Upper lobe of left lung (tissue), 6 donors: ENCODE measurements around the gene ACSM3. TPM values are rescaled to one million over a fixed set of nuclear protein-coding genes. Genes with fewer than 3 reads are reported as not detected.

ENCODE experiments used
- ATAC-seq, 2 donors: fragments of 200-7000 bp; cut with Tn5 transposase; one replicate each; pipeline ENCODE4 v1.9.1; 2022; ENCODE audit warnings: mild to moderate bottlenecking in 2 of 2, moderate library complexity in 2 of 2; ENCODE audit not compliant: low FRiP score in 2 of 2
- DNase-seq, 2 donors: peaks; one replicate each; pipeline ENCODE4 v3.0.0-alpha.2; 2019 to 2020
- H3K27ac ChIP-seq, 4 donors: fragments of 200-600 bp; sonication (generic); one replicate each; pipeline ENCODE4 v1.5.1; 2016 to 2019
- H3K27me3 ChIP-seq, 4 donors: fragments of 200-600 bp; sonication (generic); one replicate each; pipeline ENCODE4 v1.5.1; 2017 to 2019
- H3K36me3 ChIP-seq, 4 donors: fragments of 200-600 bp; sonication (generic); one replicate each; pipeline ENCODE4 v1.5.1; 2016 to 2019
- H3K4me1 ChIP-seq, 4 donors: fragments of 200-600 bp; sonication (generic); one replicate each; pipeline ENCODE4 v1.5.1; 2018 to 2019
- H3K4me3 ChIP-seq, 4 donors: fragments of 200-600 bp; sonication (generic); one replicate each; pipeline ENCODE4 v1.5.1; 2017 to 2019; ENCODE audit warnings: mild to moderate bottlenecking in 2 of 4, moderate library complexity in 1 of 4
- H3K9me3 ChIP-seq, 4 donors: fragments of 200-600 bp; sonication (generic); one replicate each; pipeline ENCODE4 v1.5.1; 2018 to 2019
- EP300 ChIP-seq, 4 donors: sonication (generic); formaldehyde crosslinking; IDR thresholded peaks; one replicate each; pipeline ENCODE4 v1.5.1; 2017; ENCODE audit warnings: antibody characterized with exemption in 4 of 4, control low read depth in 2 of 4
- POLR2A ChIP-seq, 4 donors: fragments of 450-650 bp; IDR thresholded peaks; one replicate each; pipeline ENCODE4 v1.5.1; 2016 to 2017; ENCODE audit warnings: antibody characterized with exemption in 4 of 4, mild to moderate bottlenecking in 2 of 4
- POLR2AphosphoS5 ChIP-seq, 2 donors: sonication (generic); formaldehyde crosslinking; IDR thresholded peaks; one replicate each; pipeline ENCODE4 v1.5.1; 2017; ENCODE audit warnings: antibody characterized with exemption in 2 of 2
- WGBS, 2 donors: methylation state at CpG; one replicate each; pipeline ENCODE4 v1.1.5; 2017 to 2018; 5-methylcytosine and 5-hydroxymethylcytosine counted together
- total RNA-seq, 6 donors: library from RNA; depleted of rRNA in 4 of 6; stranded (reverse); fragments of >200 nt in 4 of 6; gene quantifications; one replicate each; pipeline versions ENCODE4 v1.1.0 to v1.2.1, GENCODE V29; 2016 to 2021
- TF ChIP-seq, protein P1 (sequence below), 6 experiments: fragments of 450-650 bp in 4 of 6; fragments of 200-600 bp in 2 of 6; sonication (generic) in 2 of 6; IDR thresholded peaks; one replicate each; pipeline ENCODE4 v1.5.1; 2016 to 2019; ENCODE audit warnings: antibody characterized with exemption in 6 of 6
- donor health status: DM: no; HTN: no; CAD: no; lungs with moderate emphysema.
- donor health status: DM: no; HTN: yes; CAD: no; lungs with severe emphysema.

The ACSM3 gene
- total RNA-seq, 6 donors from 2014 or later: 8.5 to 28.6 (median 15.9) TPM

DNA sequence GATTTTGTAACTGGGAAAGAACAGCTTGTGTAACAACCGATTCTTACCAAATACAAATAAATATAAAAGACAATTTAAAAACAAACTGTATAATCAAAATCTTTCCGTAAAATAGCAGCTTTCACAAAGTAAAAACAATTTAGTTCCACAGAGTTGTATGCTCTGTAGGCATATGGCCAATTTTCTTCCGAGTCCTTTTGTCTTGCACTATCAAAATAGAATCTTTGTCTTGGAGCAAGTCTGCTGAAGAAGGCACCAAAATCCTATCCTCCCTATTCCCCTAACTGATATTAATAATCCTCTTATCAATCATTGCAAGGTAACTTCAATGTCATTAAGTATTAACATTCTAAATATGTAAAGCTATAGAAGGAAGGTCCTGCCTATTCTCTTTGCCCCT is 29.8 kb upstream of the ACSM3 start:
- ATAC-seq (no peak), DNase-seq (no peak)
- H3K27me3 ChIP-seq: no peaks in the 10 kb centered on the region
- H3K4me3 ChIP-seq: no peak overlapping the region
- 68 to 72% methylated on average over 3 of the region's 3 CpGs for WGBS, 2 donors
- TF ChIP-seq, protein P1, sequence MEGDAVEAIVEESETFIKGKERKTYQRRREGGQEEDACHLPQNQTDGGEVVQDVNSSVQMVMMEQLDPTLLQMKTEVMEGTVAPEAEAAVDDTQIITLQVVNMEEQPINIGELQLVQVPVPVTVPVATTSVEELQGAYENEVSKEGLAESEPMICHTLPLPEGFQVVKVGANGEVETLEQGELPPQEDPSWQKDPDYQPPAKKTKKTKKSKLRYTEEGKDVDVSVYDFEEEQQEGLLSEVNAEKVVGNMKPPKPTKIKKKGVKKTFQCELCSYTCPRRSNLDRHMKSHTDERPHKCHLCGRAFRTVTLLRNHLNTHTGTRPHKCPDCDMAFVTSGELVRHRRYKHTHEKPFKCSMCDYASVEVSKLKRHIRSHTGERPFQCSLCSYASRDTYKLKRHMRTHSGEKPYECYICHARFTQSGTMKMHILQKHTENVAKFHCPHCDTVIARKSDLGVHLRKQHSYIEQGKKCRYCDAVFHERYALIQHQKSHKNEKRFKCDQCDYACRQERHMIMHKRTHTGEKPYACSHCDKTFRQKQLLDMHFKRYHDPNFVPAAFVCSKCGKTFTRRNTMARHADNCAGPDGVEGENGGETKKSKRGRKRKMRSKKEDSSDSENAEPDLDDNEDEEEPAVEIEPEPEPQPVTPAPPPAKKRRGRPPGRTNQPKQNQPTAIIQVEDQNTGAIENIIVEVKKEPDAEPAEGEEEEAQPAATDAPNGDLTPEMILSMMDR (IDR thresholded peaks at IDR 0.05): no peak
- TF ChIP-seq EP300 (IDR thresholded peaks at IDR 0.05) (no peak), POLR2A (IDR thresholded peaks at IDR 0.05) (no peak), POLR2AphosphoS5 (IDR thresholded peaks at IDR 0.05) (no peak)
- H3K36me3 ChIP-seq: peaks cover 5 to 49% (median 31%) of the 10 kb centered on the region in 4 donors
- peaks cover 4 to 12% (median 5%) of the 10 kb centered on the region in 4 donors for H3K4me1 ChIP-seq
- H3K27ac ChIP-seq: peak overlapping the region in 2 of 4 donors; percentile 32 to 48
- no peaks in the 10 kb centered on the region for H3K9me3 ChIP-seq

DNA sequence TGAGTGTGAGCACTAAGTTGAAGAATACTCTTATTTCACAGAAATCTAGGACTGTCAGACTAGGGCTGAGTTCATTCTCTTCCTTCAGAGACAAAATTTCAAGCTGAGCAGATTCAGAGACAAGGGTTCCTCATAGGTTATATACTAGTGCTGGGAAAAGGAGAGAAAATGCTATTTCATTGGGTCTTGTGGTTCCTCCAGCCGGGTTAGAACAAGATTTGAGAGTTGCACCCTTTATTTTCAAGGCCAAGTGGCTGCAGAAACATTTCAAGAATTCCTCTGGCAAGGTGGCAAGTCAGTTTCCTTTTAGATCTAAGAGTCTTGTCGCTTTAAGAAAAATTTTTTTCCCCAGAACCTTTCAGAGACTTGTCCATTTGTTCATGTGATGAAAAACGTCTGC is 29.0 kb upstream of the ACSM3 start:
- H3K4me3 ChIP-seq: no peak overlapping the region
- H3K9me3 ChIP-seq: no peaks in the 10 kb centered on the region
- peaks cover 11 to 19% (median 11%) of the 10 kb centered on the region in 4 donors for H3K4me1 ChIP-seq
- peaks cover 5 to 49% (median 31%) of the 10 kb centered on the region in 4 donors for H3K36me3 ChIP-seq
- H3K27me3 ChIP-seq: no peaks in the 10 kb centered on the region
- DNase-seq (no peak), ATAC-seq (no peak)
- peak overlapping the region in 1 of 4 donors; percentile 48 for H3K27ac ChIP-seq
- no peak for TF ChIP-seq EP300 (IDR thresholded peaks at IDR 0.05)
- TF ChIP-seq POLR2AphosphoS5 (IDR thresholded peaks at IDR 0.05): no peak
- TF ChIP-seq POLR2A (IDR thresholded peaks at IDR 0.05): no peak
- TF ChIP-seq, protein P1 (IDR thresholded peaks at IDR 0.05): no peak
- WGBS, 2 donors: 38 to 48% methylated on average over 3 of the region's 3 CpGs

DNA sequence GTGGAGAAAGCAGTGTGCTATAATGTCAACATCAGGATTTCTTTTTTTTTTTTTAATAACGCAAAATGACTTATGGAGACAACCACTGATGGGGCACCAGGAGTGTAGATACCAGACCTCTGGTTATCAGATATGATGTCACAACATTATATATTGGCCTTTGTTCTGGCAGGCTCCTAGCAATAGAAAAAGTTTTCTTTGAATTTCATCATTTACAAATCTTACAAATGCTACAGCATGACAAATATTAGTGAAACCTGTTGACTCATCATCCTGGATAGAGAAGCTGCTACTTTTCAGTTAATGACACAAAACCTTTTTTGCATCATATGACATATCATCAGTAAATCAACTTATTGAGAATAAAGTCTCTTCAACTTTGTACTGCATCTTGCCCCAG is 28.3 kb upstream of the ACSM3 start:
- H3K36me3 ChIP-seq: peaks cover 5 to 49% (median 31%) of the 10 kb centered on the region in 4 donors
- TF ChIP-seq EP300 (IDR thresholded peaks at IDR 0.05): no peak
- no peak for TF ChIP-seq POLR2A (IDR thresholded peaks at IDR 0.05)
- TF ChIP-seq, protein P1 (IDR thresholded peaks at IDR 0.05): no peak
- TF ChIP-seq POLR2AphosphoS5 (IDR thresholded peaks at IDR 0.05): no peak
- no peak for DNase-seq
- no peaks in the 10 kb centered on the region for H3K27me3 ChIP-seq
- no peak for ATAC-seq
- no peak overlapping the region for H3K27ac ChIP-seq
- H3K4me1 ChIP-seq: peaks cover 18 to 26% (median 18%) of the 10 kb centered on the region in 4 donors
- no peaks in the 10 kb centered on the region for H3K9me3 ChIP-seq
- 77 to 87% methylated on average over 1 of the region's 1 CpG for WGBS, 2 donors
- H3K4me3 ChIP-seq: no peak overlapping the region

DNA sequence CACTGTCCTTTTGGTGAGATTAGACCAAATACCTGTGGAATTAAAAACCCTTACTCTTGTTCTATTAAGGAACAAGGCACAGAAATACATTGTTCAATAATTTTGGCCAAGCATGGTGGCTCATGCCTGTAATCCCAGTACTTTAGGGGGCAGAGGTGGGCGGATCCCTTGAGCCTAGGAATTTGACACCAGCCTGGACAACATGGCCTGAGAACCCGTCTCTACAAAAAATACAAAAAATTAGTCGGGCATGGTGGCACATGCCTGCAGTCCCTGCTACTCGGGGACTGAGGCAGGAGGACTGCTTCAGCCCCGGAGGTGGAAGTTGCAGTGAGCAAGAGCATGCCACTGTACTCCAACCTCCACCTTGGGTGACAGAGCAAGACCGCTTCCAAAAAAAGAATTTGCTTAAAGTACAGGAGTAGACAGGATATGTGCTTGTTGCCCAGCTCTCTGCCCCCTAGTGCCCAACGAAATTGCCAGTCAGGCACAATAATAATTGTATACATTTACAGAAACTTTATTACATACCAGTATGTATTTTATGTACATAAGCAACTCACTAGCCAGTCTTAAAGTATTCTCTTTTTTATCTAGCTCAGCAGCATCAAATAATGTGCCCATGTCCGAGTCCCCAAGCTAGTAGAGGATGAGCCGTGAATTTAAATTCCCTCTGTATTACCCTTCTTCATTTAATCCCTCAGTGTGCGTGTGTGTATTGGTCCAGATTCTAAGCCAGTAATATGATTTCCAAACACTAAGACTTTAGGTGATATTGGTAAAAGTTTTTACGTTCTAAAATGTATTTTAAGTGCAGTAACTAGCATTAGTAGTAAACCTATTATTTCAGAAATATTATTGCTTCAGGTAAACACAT is 23.6 kb upstream of the ACSM3 start:
- TF ChIP-seq POLR2A (IDR thresholded peaks at IDR 0.05) (peak in 1 of 4 donors; percentile 15), POLR2AphosphoS5 (IDR thresholded peaks at IDR 0.05) (no peak)
- TF ChIP-seq, protein P1 (IDR thresholded peaks at IDR 0.05): peak in 2 of 6 experiments; percentile 11 to 12
- WGBS, 2 donors: 31 to 34% methylated on average over 10 to 11 of the region's 11 CpGs
- DNase-seq: no peak
- H3K9me3 ChIP-seq: no peaks in the 10 kb centered on the region
- H3K36me3 ChIP-seq: peaks cover 5 to 37% (median 27%) of the 10 kb centered on the region in 4 donors
- H3K4me3 ChIP-seq: peak overlapping the region; percentile 70 to 99 (median 95)
- no peak for ATAC-seq
- H3K4me1 ChIP-seq: peaks cover 22 to 30% (median 23%) of the 10 kb centered on the region in 4 donors
- H3K27me3 ChIP-seq: no peaks in the 10 kb centered on the region
- H3K27ac ChIP-seq: peak overlapping the region; percentile 96 to 99 (median 97)
